Suprapubic skin (tissue), 3 donors: ENCODE measurements around the gene CNBP.
"Not testable (repeated sequence)": the region's sequence is repeated elsewhere in the genome, so short reads cannot be mapped to it uniquely, and the experiment has no call there.

Source experiments
- CTCF ChIP-seq, 2 donors: fragments of 200-600 bp in 1 of 2; fragments of 450-650 bp in 1 of 2; sonication (generic) in 1 of 2; IDR thresholded peaks; one replicate each; pipeline ENCODE4 v1.5.1; 2016 to 2019; ENCODE audit warnings: antibody characterized with exemption in 2 of 2, mild to moderate bottlenecking in 1 of 2, moderate library complexity in 1 of 2
- EP300 ChIP-seq: sonication (generic); formaldehyde crosslinking; IDR thresholded peaks from one replicate; pipeline ENCODE4 v1.6.1; 2017; ENCODE audit warnings: antibody characterized with exemption

DNA sequence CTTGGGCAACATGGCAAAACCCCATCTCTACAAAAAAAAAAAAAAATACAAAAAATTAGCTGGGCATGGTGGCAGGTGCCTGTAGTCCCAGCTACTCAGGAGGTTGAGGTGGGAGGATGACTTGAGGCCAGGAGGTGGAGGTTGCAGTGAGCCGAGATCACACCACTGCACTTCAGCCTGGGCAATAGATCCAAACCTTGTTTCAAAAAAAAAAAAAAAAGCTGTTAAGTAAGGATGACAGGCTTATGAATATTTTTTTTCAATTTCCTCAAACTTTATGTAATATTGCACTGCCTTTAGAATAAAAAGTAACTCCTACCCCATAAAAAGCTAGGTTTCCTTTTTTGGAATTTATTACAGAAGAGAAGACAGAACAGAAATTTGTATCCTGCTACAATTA lies 40.7 kb upstream of the CNBP start:
- TF ChIP-seq CTCF (IDR thresholded peaks at IDR 0.05); EP300: not testable (repeated sequence)
